Stimulated activated memory B cell treated with anti-CD40 and anti-IgM and Interleukin-4, amounts not matched to agents 10 μg/mL and 1 μg/mL and 100 μg/mL, for 72 hours (primary cell): ENCODE results near the gene MAJIN.

Experiments
- ATAC-seq: fragments of 150-1000 bp; cut with Tn5 transposase; 2 replicates; pipeline ENCODE4 v1.10.0; 2021
- H3K27ac Mint-ChIP-seq: one replicate; pipeline ENCODE4 v1.8.0; 2022; ENCODE audit warnings: mild to moderate bottlenecking, mixed read lengths
- H3K27me3 Mint-ChIP-seq: one replicate; pipeline ENCODE4 v1.8.0; 2022; ENCODE audit warnings: mixed read lengths
- H3K36me3 Mint-ChIP-seq: one replicate; pipeline ENCODE4 v1.8.0; 2022; ENCODE audit warnings: mixed read lengths
- H3K4me1 Mint-ChIP-seq: one replicate; pipeline ENCODE4 v1.8.0; 2022; ENCODE audit warnings: mixed read lengths
- H3K4me3 Mint-ChIP-seq: one replicate; pipeline ENCODE4 v1.8.0; 2022; ENCODE audit warnings: mild to moderate bottlenecking, moderate library complexity, mixed read lengths
- H3K9me3 Mint-ChIP-seq: one replicate; pipeline ENCODE4 v1.8.0; 2022; ENCODE audit warnings: mixed read lengths

MAJIN gene

GRCh38 chr11:64929625-64930024 lies 42.3 kb downstream of the MAJIN start:
- no peak overlapping the region for H3K4me3 Mint-ChIP-seq
- peaks cover 59% of the 10 kb centered on the region for H3K36me3 Mint-ChIP-seq
- H3K27me3 Mint-ChIP-seq = no peaks in the 10 kb centered on the region
- no peak for ATAC-seq
- no peak overlapping the region for H3K27ac Mint-ChIP-seq
- H3K9me3 Mint-ChIP-seq = no peaks in the 10 kb centered on the region
- H3K4me1 Mint-ChIP-seq = peaks cover 19% of the 10 kb centered on the region

GRCh38 chr11:64928957-64929356 lies 43.0 kb downstream of the MAJIN start:
- peaks cover 59% of the 10 kb centered on the region for H3K36me3 Mint-ChIP-seq
- no peak for ATAC-seq
- H3K4me3 Mint-ChIP-seq = no peak overlapping the region

GRCh38 chr11:64926689-64927088 lies 45.2 kb downstream of the MAJIN start:
- Mint-ChIP-seq H3K27ac (peak overlapping the region; percentile 95), H3K4me3 (no peak overlapping the region), H3K36me3 (peaks cover 40% of the 10 kb centered on the region), H3K9me3 (no peaks in the 10 kb centered on the region), H3K27me3 (no peaks in the 10 kb centered on the region), H3K4me1 (peaks cover 33% of the 10 kb centered on the region)
- ATAC-seq = no peak

More at GRCh38 chr11:64928957-64929356, 43.0 kb downstream of the MAJIN start:
- H3K27ac Mint-ChIP-seq = no peak overlapping the region
- H3K4me1 Mint-ChIP-seq = peaks cover 25% of the 10 kb centered on the region
- no peaks in the 10 kb centered on the region for H3K9me3 Mint-ChIP-seq
- no peaks in the 10 kb centered on the region for H3K27me3 Mint-ChIP-seq

GRCh38 chr11:64925536-64926436 lies 46.1 kb downstream of the MAJIN start:
- Mint-ChIP-seq H3K36me3 (peaks cover 32% of the 10 kb centered on the region), H3K4me1 (peaks cover 33% of the 10 kb centered on the region), H3K9me3 (no peaks in the 10 kb centered on the region), H3K27me3 (no peaks in the 10 kb centered on the region), H3K4me3 (peak overlapping the region; percentile 99), H3K27ac (peak overlapping the region; percentile 95)
- no peak for ATAC-seq

- H3K36me3 Mint-ChIP-seq = peaks cover 24% of the 10 kb centered on the region
- ATAC-seq = peak; percentile 2
- H3K27ac Mint-ChIP-seq = peak overlapping the region; percentile 95
- no peaks in the 10 kb centered on the region for H3K27me3 Mint-ChIP-seq
- peak overlapping the region; percentile 99 for H3K4me3 Mint-ChIP-seq
- no peaks in the 10 kb centered on the region for H3K9me3 Mint-ChIP-seq
- peaks cover 33% of the 10 kb centered on the region for H3K4me1 Mint-ChIP-seq
Measured at GRCh38 chr11:64924910-64925284, 47.0 kb downstream of the MAJIN start.

GRCh38 chr11:64923944-64924909 lies 47.7 kb downstream of the MAJIN start, which contains the start of gene PPP2R5B:
Gene PPP2R5B (plus strand): TSS chr11:64924689. CDS start chr11:64925735, 1,046 bp downstream.
- Mint-ChIP-seq H3K27ac (peak within 1 kb of the TSS; percentile 95), H3K27me3 (no peaks in the 10 kb centered on the region), H3K36me3 (peaks cover 17% of the 10 kb centered on the region), H3K4me3 (peak within 1 kb of the TSS; percentile 99), H3K4me1 (peaks cover 33% of the 10 kb centered on the region), H3K9me3 (no peaks in the 10 kb centered on the region)
- peak; percentile 96 for ATAC-seq

- Mint-ChIP-seq H3K27ac (peak overlapping the region; percentile 44), H3K9me3 (no peaks in the 10 kb centered on the region), H3K36me3 (peaks cover 7% of the 10 kb centered on the region), H3K4me1 (peaks cover 33% of the 10 kb centered on the region), H3K4me3 (no peak overlapping the region), H3K27me3 (no peaks in the 10 kb centered on the region)
- ATAC-seq = no peak
Measured at GRCh38 chr11:64923151-64923661, 48.7 kb downstream of the MAJIN start.

GRCh38 chr11:64921384-64921783 lies 50.5 kb downstream of the MAJIN start:
- Mint-ChIP-seq H3K9me3 (no peaks in the 10 kb centered on the region), H3K27ac (no peak overlapping the region), H3K4me1 (peaks cover 41% of the 10 kb centered on the region), H3K4me3 (no peak overlapping the region), H3K27me3 (no peaks in the 10 kb centered on the region), H3K36me3 (no peaks in the 10 kb centered on the region)
- ATAC-seq = no peak

GRCh38 chr11:64920124-64920523 lies 51.8 kb downstream of the MAJIN start:
- no peaks in the 10 kb centered on the region for H3K9me3 Mint-ChIP-seq
- H3K27ac Mint-ChIP-seq = no peak overlapping the region
- no peaks in the 10 kb centered on the region for H3K27me3 Mint-ChIP-seq
- H3K4me1 Mint-ChIP-seq = peaks cover 44% of the 10 kb centered on the region
- H3K36me3 Mint-ChIP-seq = no peaks in the 10 kb centered on the region
- ATAC-seq = no peak
- H3K4me3 Mint-ChIP-seq = no peak overlapping the region

- Mint-ChIP-seq H3K4me3 (no peak overlapping the region), H3K36me3 (no peaks in the 10 kb centered on the region), H3K27me3 (no peaks in the 10 kb centered on the region), H3K4me1 (peaks cover 45% of the 10 kb centered on the region), H3K27ac (no peak overlapping the region), H3K9me3 (no peaks in the 10 kb centered on the region)
- ATAC-seq = no peak
Measured at GRCh38 chr11:64919627-64920026, 52.3 kb downstream of the MAJIN start.

GRCh38 chr11:64918017-64918416 lies 53.9 kb downstream of the MAJIN start:
- no peak for ATAC-seq
- Mint-ChIP-seq H3K36me3 (peaks cover 8% of the 10 kb centered on the region), H3K4me3 (peak overlapping the region; percentile 89), H3K27me3 (no peaks in the 10 kb centered on the region), H3K9me3 (no peaks in the 10 kb centered on the region), H3K27ac (peak overlapping the region; percentile 93), H3K4me1 (peaks cover 38% of the 10 kb centered on the region)

GRCh38 chr11:64917663-64917995 lies 54.3 kb downstream of the MAJIN start:
- ATAC-seq = no peak
- Mint-ChIP-seq H3K27ac (peak overlapping the region; percentile 93), H3K36me3 (peaks cover 8% of the 10 kb centered on the region), H3K4me1 (peaks cover 35% of the 10 kb centered on the region), H3K9me3 (no peaks in the 10 kb centered on the region), H3K4me3 (peak overlapping the region; percentile 89), H3K27me3 (no peaks in the 10 kb centered on the region)

- Mint-ChIP-seq H3K9me3 (no peaks in the 10 kb centered on the region), H3K4me3 (peak within 1 kb of the TSS; percentile 89), H3K4me1 (peaks cover 35% of the 10 kb centered on the region), H3K27me3 (no peaks in the 10 kb centered on the region), H3K36me3 (peaks cover 8% of the 10 kb centered on the region), H3K27ac (peak within 1 kb of the TSS; percentile 93)
- peak; percentile 99 for ATAC-seq
Measured at GRCh38 chr11:64916775-64917662, 54.9 kb downstream of the MAJIN start, which contains the start of gene ATG2A. Gene ATG2A (minus strand): TSS chr11:64917209. CDS start chr11:64917135, 74 bp downstream.

GRCh38 chr11:64916040-64916774 lies 55.7 kb downstream of the MAJIN start:
- Mint-ChIP-seq H3K4me1 (peaks cover 41% of the 10 kb centered on the region), H3K9me3 (no peaks in the 10 kb centered on the region), H3K36me3 (peaks cover 16% of the 10 kb centered on the region), H3K27ac (peak overlapping the region; percentile 93), H3K4me3 (peak overlapping the region; percentile 89), H3K27me3 (no peaks in the 10 kb centered on the region)
- ATAC-seq = peak; percentile 2
